Measurements from ENCODE around the gene STK40.
A peak's percentile ranks its signal among the peaks of the same experiment; 100 is the strongest.

Gene STK40

DNA sequence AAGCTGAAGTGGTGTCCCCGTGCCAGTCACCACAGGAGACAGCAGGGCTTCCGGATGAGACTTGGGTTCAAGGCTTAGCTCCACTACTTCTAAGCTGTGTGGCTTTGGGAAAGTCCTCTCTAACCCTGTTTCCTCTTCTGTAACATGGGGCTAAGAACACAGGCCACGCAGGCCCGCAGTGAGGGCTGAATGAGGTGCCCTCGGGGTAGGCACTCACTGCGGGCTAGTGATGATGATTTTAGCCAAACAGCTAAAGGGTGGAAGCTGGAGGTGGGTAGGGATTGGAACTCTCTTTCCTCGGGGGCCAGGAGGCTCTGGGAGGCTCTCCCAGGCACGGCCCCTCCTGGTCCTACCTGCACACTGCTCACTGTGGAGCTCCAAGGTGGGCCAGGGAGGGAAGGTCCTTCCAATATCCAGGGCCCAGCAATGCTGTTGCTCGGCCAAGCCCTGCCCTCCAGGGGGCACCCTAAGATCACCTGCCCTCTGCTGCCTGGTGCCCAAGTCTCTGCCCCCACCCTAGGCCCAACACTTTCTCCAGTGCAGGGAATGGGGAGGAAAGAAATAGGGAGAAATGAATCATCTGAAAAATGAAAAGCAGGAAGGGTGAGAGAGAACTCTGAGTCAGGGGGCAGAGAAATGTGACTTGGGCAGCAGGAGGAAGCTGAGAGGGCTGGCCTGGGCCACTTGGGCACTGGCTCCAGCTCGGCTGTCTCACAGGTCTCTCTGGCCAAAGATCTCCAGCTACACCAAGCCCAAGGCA lies 43.1 kb downstream of the STK40 start:
- H3K4me1 ChIP-seq (ENCODE audit: insufficient read depth, insufficient read length) = peaks cover 14% of the 10 kb centered on the region
- no peaks in the 10 kb centered on the region for H3K27me3 ChIP-seq (ENCODE audit: insufficient read depth, insufficient read length)
- peaks cover 82% of the 10 kb centered on the region for H3K36me3 ChIP-seq (ENCODE audit: insufficient read depth, insufficient read length, low read length)
- TF ChIP-seq SUZ12 (IDR thresholded peaks at IDR 0.05; ENCODE audit: extremely low read depth, insufficient read depth, insufficient read length) (no peak), YY1 (IDR thresholded peaks at IDR 0.05; ENCODE audit: insufficient read depth, insufficient read length) (no peak), ZNF274 (IDR thresholded peaks at IDR 0.05; ENCODE audit: low read depth, low read length) (no peak)
- no peak overlapping the region for H3K4me3 ChIP-seq (ENCODE audit: insufficient read length, low read depth)
- no peaks in the 10 kb centered on the region for H3K9me3 ChIP-seq (ENCODE audit: insufficient read depth, low read length)
- H3K9ac ChIP-seq (ENCODE audit: insufficient read length, low read depth) = peak overlapping the region; percentile 3
- DNase-seq (ENCODE audit: low read depth, low spot score) = no peak

DNA sequence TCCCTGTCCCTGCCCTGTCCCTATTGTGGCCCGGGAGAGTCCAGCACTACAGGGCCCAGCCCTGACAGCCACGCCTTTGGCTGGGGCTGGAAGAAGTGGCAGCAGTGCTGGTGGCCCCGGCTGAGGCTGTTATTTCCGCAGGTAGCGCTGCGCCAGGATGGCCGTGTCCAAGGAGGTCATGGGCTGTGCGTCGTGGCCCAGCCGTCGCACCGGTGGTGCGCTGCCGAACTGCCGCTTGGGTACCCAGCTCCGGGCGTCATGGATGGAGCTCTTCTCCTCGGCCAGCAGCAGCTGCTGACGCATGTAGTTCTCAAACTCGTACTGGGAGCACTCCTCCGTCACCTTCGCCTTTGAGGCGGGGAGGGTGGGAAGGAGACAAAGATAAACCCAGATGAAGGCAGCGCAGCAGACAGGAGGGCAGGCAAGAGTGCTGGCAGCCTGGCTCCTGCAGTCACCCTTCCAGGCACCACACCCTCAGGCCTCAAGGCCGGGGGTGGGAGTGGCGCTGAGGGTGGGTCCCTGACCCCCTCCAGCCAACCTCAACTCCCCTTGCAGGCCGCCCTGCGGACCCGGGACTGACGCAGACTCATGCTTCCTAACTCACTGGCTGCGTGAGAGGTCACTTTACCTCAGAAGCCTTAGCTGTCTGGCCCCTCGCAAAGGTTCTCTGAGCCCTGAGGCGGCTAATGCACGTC lies 44.0 kb downstream of the STK40 start:
- no peak for DNase-seq (ENCODE audit: low read depth, low spot score)
- Histone ChIP-seq H3K4me1 (ENCODE audit: insufficient read depth, insufficient read length) (peaks cover 14% of the 10 kb centered on the region), H3K9ac (ENCODE audit: insufficient read length, low read depth) (peak overlapping the region; percentile 3), H3K4me3 (ENCODE audit: insufficient read length, low read depth) (no peak overlapping the region), H3K27me3 (ENCODE audit: insufficient read depth, insufficient read length) (no peaks in the 10 kb centered on the region), H3K36me3 (ENCODE audit: insufficient read depth, insufficient read length, low read length) (peaks cover 75% of the 10 kb centered on the region), H3K9me3 (ENCODE audit: insufficient read depth, low read length) (no peaks in the 10 kb centered on the region)
- TF ChIP-seq ZNF274 (IDR thresholded peaks at IDR 0.05; ENCODE audit: low read depth, low read length) (no peak), SUZ12 (IDR thresholded peaks at IDR 0.05; ENCODE audit: extremely low read depth, insufficient read depth, insufficient read length) (no peak)

DNA sequence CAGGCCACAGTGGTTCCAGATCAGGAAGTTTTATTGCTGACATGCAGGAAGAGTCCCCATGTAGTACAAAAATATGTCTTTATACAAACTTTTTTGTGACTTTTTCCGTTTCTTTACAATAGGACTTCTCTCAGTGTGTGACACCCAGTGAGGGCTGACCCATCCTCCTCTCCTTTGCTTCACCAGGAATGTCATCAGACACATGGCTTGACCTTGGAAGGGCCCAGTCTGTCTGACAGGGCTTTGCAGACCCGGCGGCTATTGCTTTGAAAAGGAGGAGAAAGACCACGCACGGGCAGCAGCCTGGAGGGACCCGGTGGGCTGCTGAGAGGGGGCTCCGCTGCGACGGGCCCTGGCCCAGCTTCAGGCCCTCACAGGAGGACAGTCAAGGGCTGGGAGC lies 46.1 kb downstream of the STK40 start:
- Histone ChIP-seq H3K9ac (ENCODE audit: insufficient read length, low read depth) (no peak overlapping the region), H3K36me3 (ENCODE audit: insufficient read depth, insufficient read length, low read length) (peaks cover 56% of the 10 kb centered on the region), H3K27me3 (ENCODE audit: insufficient read depth, insufficient read length) (no peaks in the 10 kb centered on the region), H3K9me3 (ENCODE audit: insufficient read depth, low read length) (no peaks in the 10 kb centered on the region), H3K4me1 (ENCODE audit: insufficient read depth, insufficient read length) (peaks cover 14% of the 10 kb centered on the region), H3K4me3 (ENCODE audit: insufficient read length, low read depth) (no peak overlapping the region)
- TF ChIP-seq ZNF274 (IDR thresholded peaks at IDR 0.05; ENCODE audit: low read depth, low read length) (no peak), SUZ12 (IDR thresholded peaks at IDR 0.05; ENCODE audit: extremely low read depth, insufficient read depth, insufficient read length) (no peak), YY1 (IDR thresholded peaks at IDR 0.05; ENCODE audit: insufficient read depth, insufficient read length) (no peak)
- DNase-seq (ENCODE audit: low read depth, low spot score) = no peak

DNA sequence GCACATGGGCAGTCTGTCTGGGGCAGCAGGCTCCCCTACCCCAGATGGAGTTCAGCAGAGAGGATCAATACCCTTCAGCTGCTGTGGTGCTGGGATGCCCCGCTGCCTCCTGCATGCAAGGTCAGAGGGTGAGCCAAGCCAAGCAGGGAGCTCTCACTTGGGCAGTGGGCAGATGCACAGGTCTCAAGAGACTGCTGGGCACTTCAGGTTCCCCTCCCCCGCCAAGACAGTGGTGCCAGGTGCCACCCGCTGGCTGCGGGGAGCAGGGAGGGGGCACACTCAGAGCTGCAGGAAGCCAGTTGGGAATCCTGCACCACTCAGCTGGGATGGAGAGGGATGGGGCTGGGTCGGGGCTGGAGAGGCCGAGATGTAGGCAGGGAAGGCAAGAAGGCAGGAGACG lies 46.5 kb downstream of the STK40 start:
- Histone ChIP-seq H3K4me1 (ENCODE audit: insufficient read depth, insufficient read length) (peaks cover 14% of the 10 kb centered on the region), H3K9ac (ENCODE audit: insufficient read length, low read depth) (no peak overlapping the region), H3K27me3 (ENCODE audit: insufficient read depth, insufficient read length) (no peaks in the 10 kb centered on the region), H3K4me3 (ENCODE audit: insufficient read length, low read depth) (no peak overlapping the region), H3K9me3 (ENCODE audit: insufficient read depth, low read length) (no peaks in the 10 kb centered on the region), H3K36me3 (ENCODE audit: insufficient read depth, insufficient read length, low read length) (peaks cover 52% of the 10 kb centered on the region)
- TF ChIP-seq YY1 (IDR thresholded peaks at IDR 0.05; ENCODE audit: insufficient read depth, insufficient read length) = no peak
- no peak for TF ChIP-seq ZNF274 (IDR thresholded peaks at IDR 0.05; ENCODE audit: low read depth, low read length)
- no peak for TF ChIP-seq SUZ12 (IDR thresholded peaks at IDR 0.05; ENCODE audit: extremely low read depth, insufficient read depth, insufficient read length)
- no peak for DNase-seq (ENCODE audit: low read depth, low spot score)

DNA sequence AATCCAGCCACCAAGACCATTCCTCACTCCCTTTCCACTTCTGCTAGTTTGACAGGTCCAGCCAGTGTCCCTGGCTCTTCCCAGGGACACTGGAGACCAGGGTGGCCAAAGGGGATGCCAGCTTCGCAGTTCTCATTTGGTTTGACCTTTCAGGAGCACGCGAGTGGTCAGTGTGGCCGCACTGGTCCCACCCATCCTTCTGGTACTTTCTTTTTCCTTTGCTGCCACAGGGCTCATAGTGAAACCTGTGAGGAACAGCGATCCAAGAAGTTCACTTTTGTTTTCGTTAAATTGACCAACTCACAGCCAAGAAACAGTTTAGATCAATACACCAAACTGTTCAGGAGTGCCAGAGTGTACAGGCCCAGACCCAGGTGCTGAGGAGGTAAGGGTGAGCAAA lies 47.9 kb downstream of the STK40 start:
- Histone ChIP-seq H3K4me1 (ENCODE audit: insufficient read depth, insufficient read length) (peaks cover 9% of the 10 kb centered on the region), H3K9ac (ENCODE audit: insufficient read length, low read depth) (no peak overlapping the region), H3K9me3 (ENCODE audit: insufficient read depth, low read length) (no peaks in the 10 kb centered on the region), H3K27me3 (ENCODE audit: insufficient read depth, insufficient read length) (no peaks in the 10 kb centered on the region), H3K4me3 (ENCODE audit: insufficient read length, low read depth) (no peak overlapping the region), H3K36me3 (ENCODE audit: insufficient read depth, insufficient read length, low read length) (peaks cover 38% of the 10 kb centered on the region)
- DNase-seq (ENCODE audit: low read depth, low spot score) = no peak
- TF ChIP-seq SUZ12 (IDR thresholded peaks at IDR 0.05; ENCODE audit: extremely low read depth, insufficient read depth, insufficient read length) (no peak), ZNF274 (IDR thresholded peaks at IDR 0.05; ENCODE audit: low read depth, low read length) (no peak), YY1 (IDR thresholded peaks at IDR 0.05; ENCODE audit: insufficient read depth, insufficient read length) (no peak)

DNA sequence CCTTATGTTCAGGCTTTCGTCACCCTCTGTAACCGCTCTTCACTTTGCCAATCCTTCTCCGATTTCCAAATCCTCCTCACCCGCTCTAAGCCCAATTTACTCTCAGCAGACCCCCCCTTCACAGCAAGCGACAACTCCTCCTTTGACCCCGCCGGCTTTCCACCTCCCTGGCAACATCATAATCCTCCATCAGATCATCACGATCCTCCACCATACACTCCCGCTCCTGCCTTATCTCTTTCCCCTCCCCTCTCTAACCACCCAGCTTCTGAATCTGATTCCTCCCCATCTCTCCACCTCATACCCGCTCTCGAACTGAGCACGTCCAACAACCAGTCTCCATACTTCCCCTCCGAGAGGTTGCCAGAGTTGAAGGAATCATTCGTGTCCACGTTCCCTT lies 54.8 kb downstream of the STK40 start:
- Histone ChIP-seq H3K27me3 (ENCODE audit: insufficient read depth, insufficient read length) (peaks cover 5% of the 10 kb centered on the region), H3K9me3 (ENCODE audit: insufficient read depth, low read length) (no peaks in the 10 kb centered on the region), H3K4me3 (ENCODE audit: insufficient read length, low read depth) (no peak overlapping the region), H3K4me1 (ENCODE audit: insufficient read depth, insufficient read length) (peaks cover 4% of the 10 kb centered on the region), H3K9ac (ENCODE audit: insufficient read length, low read depth) (no peak overlapping the region), H3K36me3 (ENCODE audit: insufficient read depth, insufficient read length, low read length) (peaks cover 14% of the 10 kb centered on the region)
- DNase-seq (ENCODE audit: low read depth, low spot score) = no peak
- no peak for TF ChIP-seq YY1 (IDR thresholded peaks at IDR 0.05; ENCODE audit: insufficient read depth, insufficient read length)
- no peak for TF ChIP-seq SUZ12 (IDR thresholded peaks at IDR 0.05; ENCODE audit: extremely low read depth, insufficient read depth, insufficient read length)
- TF ChIP-seq ZNF274 (IDR thresholded peaks at IDR 0.05; ENCODE audit: low read depth, low read length) = no peak

DNA sequence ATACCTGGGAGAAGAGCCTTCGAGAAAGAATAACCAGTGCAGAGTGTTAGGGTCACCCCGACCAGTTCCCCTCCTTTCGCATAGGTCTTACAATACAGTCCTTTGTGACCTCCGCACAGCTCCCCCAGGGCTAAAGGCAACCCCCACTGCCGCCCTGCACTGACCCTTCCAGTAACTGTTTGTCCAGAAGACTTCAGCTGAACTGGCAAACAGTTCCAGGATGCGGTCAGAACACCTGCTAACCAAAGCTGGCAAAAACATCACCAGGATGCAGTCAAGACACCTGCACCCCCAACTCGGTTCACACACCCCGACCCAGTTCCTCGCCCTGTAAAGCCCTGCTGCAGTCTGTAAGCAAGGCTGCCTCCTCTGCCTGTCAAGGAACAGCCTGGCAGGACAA lies 55.9 kb downstream of the STK40 start:
- Histone ChIP-seq H3K9ac (ENCODE audit: insufficient read length, low read depth) (no peak overlapping the region), H3K4me3 (ENCODE audit: insufficient read length, low read depth) (no peak overlapping the region), H3K4me1 (ENCODE audit: insufficient read depth, insufficient read length) (peaks cover 6% of the 10 kb centered on the region), H3K27me3 (ENCODE audit: insufficient read depth, insufficient read length) (peaks cover 5% of the 10 kb centered on the region), H3K9me3 (ENCODE audit: insufficient read depth, low read length) (no peaks in the 10 kb centered on the region), H3K36me3 (ENCODE audit: insufficient read depth, insufficient read length, low read length) (peaks cover 14% of the 10 kb centered on the region)
- TF ChIP-seq ZNF274 (IDR thresholded peaks at IDR 0.05; ENCODE audit: low read depth, low read length) = no peak
- no peak for TF ChIP-seq SUZ12 (IDR thresholded peaks at IDR 0.05; ENCODE audit: extremely low read depth, insufficient read depth, insufficient read length)
- TF ChIP-seq YY1 (IDR thresholded peaks at IDR 0.05; ENCODE audit: insufficient read depth, insufficient read length) = no peak
- DNase-seq (ENCODE audit: low read depth, low spot score) = no peak
